GM12872 (cell line): ENCODE measurements around the gene GPR4.
A peak's percentile ranks its signal among the peaks of the same experiment; 100 is the strongest.

Source experiments
- TF ChIP-seq, protein P1 (sequence below): IDR thresholded peaks from 3 replicates; pipeline ENCODE4 v1.5.1; 2011; ENCODE audit warnings: low read depth, mild to moderate bottlenecking, low read length, moderate library complexity; ENCODE audit not compliant: insufficient read depth

The GPR4 gene

DNA sequence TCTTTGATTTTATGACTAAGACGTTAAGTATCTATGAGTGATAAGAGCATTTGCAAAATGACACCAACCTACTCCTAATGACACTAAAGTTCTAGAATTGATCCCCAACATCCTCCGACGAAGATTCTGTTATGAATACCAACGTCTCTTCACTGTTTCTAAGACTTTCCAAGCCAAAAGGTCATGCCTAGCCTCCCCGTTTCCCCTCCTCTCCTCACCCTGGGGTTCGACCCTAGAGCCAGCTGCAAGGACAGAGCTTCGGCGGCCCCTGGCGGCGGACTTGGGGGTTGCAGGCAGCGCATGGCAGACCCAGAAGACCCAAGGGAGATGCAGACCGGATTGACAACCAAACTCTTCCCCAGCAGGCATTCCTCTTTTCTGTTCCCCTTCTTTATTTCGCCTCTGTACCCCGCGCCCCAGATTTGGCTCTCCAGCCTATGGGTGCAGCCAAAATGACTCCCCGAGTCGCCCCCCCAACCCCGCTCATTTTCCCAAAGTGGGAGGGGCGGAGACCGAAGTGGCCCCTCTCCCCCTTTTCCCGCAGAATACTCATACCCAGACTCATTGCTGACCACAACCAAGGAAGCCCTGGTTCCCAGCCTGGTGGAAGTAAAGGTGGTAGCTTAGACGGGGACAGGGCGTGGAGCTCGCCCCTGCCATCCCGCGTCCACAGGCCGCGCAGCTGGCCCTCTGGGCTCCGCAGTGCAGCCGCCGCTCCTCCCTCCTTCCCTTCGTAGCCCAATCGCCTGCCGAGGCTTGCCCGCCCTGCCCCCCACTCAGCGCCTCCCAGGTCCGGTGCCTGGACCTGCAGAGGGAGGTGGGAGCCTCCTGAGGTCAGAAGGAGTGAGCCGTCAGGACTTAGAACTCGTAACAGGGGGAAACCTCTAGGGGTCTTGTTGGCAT, 41.3 kb upstream of the GPR4 start:
- TF ChIP-seq, protein P1, sequence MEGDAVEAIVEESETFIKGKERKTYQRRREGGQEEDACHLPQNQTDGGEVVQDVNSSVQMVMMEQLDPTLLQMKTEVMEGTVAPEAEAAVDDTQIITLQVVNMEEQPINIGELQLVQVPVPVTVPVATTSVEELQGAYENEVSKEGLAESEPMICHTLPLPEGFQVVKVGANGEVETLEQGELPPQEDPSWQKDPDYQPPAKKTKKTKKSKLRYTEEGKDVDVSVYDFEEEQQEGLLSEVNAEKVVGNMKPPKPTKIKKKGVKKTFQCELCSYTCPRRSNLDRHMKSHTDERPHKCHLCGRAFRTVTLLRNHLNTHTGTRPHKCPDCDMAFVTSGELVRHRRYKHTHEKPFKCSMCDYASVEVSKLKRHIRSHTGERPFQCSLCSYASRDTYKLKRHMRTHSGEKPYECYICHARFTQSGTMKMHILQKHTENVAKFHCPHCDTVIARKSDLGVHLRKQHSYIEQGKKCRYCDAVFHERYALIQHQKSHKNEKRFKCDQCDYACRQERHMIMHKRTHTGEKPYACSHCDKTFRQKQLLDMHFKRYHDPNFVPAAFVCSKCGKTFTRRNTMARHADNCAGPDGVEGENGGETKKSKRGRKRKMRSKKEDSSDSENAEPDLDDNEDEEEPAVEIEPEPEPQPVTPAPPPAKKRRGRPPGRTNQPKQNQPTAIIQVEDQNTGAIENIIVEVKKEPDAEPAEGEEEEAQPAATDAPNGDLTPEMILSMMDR = peak; percentile 100

DNA sequence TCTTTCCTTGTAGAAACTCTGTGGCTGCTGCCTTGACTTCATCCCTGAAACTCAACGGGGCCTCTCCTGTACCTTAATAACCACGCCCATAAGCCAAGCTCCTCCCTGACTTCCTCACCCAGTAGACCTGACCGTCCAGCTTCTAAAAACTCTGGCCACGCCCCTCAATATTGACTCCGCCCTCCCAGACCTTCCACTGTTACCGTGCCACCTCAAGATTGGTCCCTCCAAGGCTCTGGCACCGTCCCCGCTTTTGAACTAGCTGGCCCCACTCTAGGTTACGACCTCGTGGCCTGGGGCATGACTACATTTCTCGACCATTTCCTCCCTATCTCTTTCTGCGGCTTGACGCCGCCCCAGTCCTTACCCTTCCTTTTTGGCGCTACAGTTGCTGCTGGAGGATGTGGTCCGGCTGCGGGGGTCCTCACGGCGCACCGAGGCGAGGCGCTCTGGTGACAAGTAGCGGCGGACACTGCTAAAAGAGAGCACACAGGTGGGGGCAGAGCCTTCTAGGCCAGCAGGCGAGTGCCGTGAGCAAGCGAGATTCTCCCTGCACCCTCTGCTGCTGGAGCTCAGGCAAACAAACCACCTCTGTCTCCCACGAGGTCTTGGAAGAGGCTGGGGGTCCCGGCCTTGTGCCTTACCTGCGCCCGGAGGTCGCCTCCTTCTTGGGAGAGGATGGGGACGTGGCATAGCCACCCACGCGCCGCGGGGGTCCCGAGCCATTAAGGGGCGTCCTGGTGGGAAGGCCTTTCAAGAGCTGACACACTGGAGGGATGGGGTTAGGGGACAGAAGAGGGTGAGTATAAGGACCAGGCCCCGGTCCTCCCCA, 39.5 kb upstream of the GPR4 start:
- TF ChIP-seq, protein P1 = no peak

DNA sequence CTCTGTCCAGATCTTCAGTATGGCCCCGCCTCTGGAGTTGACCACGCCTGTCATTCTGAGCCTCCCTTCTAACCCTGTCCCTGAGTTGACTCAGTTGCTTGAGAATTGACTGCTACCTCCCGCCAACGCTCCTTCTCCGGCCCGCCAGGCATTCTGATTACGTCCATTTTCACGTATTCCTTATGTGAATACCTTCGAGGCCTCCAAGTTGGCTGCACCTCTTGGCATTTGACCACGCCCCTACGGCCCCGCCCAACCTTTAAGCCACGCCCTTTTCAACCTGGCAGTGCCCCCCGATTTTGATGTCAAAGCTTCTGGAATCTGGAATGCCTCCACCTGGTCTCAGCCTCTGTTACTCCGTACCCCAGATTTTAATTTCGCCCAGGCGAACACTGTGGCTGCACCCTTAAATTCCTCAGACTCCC, 38.8 kb upstream of the GPR4 start:
- TF ChIP-seq, protein P1 = no peak

DNA sequence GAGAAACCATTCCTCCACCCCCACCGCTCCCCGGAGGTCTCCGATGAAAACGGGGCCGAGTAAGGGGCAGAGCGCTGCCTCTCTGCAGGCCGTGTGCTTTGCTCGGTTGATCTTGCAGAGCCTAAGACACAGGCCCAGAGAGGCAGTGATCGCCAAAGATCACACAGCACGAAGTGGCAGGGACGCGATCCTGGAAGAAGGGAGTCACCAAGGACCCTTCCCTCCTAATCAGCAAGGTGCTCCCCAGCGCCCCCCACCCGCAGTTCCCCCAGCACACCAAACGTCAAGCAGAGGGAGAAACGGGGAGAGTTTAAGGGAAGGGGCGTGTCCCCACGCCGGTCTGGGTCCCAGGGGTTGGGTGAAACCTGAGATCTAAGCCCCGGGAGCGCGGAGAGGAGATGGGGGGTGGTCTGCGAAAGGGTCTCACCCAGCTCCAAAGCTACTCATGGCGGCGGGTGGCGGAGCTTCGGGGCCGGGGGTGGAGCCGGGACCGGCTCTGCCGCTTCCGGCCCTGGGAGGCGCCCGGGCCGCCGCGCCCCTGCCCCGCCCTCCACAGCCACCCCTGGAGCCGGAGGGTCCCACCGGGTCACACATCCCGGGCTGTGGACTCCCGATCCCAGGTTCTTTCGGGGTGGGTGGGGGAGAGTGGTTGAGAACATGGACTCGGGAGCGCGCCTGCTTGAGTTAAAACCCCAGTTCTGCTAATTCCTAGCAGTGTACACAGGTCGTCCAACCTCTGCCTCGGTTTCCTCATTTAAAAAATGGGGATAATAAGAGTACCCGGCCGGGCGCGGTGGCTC, 37.1 kb upstream of the GPR4 start, which contains the start of gene EML2:
Gene EML2, minus strand, starts transcription at position 468 of the 800 bp plus-strand sequence. Its CDS starts 21 bp downstream, at position 447.
- TF ChIP-seq, protein P1 = peak; percentile 61

DNA sequence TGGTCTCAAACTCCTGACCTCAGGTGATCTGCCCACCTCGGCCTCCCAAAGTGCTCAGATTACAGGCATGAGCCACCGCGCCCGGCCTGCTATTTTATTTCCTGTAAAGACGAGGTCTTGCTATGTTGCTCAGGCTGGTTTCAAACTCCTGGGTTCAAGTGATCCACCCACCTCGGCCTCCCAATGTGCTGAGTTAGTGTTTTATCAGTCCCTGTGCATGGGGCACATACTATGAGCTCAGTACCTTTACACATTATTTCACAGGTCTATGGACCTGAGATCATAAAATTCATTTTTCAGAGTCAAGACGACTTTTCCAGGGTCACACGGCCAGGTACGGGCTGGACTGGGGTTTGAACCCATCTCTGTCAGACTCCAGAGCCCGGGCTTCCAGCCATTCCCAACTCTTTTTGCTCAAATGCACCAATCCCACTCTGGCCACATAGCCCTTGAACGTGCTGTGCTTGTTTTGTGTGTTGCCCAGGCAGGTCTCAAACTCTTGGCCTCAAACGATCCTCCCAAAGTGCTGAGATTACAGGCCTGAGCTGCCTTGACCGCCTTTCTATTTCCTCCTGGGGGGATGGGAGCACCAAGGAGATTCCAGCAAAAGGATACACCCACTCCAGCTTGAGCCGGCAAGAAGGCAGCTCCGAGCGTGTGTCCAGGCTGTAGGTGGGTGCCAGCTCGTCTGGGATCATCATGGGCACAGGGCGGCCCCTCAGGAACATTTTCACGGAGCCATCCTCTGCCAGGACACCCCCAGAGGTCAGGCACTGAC, 36.1 kb upstream of the GPR4 start:
- TF ChIP-seq, protein P1 = no peak

DNA sequence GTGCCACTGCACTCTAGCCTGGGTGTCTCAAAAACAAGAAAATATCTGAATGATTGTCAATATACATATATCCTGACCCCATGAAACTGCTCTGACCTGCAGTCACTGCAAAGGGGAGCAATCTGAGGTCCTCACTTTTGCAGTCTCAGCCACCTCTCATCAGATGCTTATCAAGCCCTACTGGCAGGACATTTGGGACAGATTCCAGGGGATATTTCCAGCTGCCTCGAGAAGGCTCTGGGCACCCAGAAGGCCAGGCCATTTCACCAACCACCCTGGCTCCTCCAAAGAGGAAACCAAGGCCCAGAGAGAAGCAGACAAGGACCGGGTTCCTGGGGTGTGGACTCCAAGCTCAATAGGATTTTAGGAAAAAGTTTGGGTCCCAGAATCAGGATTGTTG, 34.9 kb upstream of the GPR4 start:
- TF ChIP-seq, protein P1 = no peak
